Measurements from ENCODE around the gene GLB1L. TPM values are rescaled to one million over a fixed set of nuclear protein-coding genes. Genes with fewer than 3 reads are reported as not detected.

Gene GLB1L
- total RNA-seq, 1 donor from 2014 or later: 13.5 TPM

- no peak for DNase-seq (ENCODE audit: low spot score)
Observed at GRCh38 chr2:219228041-219228910, 17.0 kb downstream of the GLB1L start.

DNA sequence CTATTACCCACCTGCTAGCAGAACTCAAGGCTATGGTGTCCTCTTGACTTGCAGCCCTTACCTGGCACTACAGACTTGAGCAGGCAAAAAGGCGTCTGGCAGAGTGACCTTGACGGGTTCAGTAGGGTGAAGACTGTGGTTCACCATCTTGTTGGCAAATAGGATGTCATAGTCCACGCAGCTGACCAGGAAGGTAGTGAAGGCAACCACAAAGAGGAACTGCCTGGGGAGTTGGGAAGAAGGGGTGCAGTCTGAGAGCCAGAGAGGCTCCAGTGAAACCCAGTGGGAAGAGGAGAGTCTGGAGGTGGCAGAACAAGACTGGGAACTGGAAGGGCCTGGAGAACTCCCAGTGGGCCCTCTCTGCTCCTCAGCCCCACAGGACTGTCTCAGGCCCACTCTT lies 19.9 kb downstream of the GLB1L start:
- DNase-seq (ENCODE audit: low spot score): no peak

- DNase-seq (ENCODE audit: low spot score): no peak
Observed at GRCh38 chr2:219223831-219224610, 21.2 kb downstream of the GLB1L start.

GRCh38 chr2:219221957-219222518 lies 23.2 kb downstream of the GLB1L start:
- DNase-seq (ENCODE audit: low spot score): no peak

DNA sequence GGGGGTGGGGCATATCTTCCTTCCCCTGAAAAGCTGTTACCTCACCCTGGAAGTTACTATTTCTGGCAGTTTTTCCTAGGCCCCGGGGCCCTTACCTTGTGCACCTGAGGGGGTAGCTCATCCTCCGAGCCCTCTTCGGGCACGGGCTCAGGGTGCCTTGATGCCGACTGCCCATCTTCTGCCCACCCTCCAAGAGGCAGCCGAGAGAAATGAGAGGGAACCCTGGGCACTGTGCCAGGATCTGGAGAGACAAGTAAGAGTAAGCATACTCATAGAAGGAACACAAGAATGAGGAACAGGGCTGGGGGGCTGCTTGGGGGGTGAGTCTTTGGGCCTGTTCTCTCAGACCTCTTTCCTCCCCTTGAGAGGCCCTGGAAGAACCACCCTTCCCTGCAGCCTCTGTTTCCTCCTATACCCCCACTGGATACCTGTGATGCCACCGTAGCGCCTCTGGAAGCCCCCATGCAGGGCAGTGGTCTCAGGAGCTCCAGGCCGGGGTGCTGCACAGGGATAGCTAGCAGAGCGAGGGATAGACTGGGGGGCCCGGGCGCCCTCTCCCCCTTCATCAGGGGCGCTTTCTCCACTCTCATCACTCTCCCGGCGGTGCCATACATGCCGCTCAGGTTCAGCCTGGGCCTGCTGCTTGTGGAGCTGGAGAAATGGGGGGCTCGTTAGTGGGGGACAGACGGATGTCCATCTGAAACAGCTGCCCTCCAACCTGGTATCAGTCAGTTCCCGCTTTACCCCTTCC lies 24.4 kb downstream of the GLB1L start:
- no peak for DNase-seq (ENCODE audit: low spot score)

- no peak for DNase-seq (ENCODE audit: low spot score)
Observed at GRCh38 chr2:219219784-219220532, 25.3 kb downstream of the GLB1L start.

GRCh38 chr2:219218732-219219701 lies 26.2 kb downstream of the GLB1L start, which contains the start of gene ABCB6:
Gene ABCB6 (minus strand): TSS chr2:219218958. CDS start chr2:219218673, 285 bp downstream.
- peak; percentile 97 for DNase-seq (ENCODE audit: low spot score)

DNA sequence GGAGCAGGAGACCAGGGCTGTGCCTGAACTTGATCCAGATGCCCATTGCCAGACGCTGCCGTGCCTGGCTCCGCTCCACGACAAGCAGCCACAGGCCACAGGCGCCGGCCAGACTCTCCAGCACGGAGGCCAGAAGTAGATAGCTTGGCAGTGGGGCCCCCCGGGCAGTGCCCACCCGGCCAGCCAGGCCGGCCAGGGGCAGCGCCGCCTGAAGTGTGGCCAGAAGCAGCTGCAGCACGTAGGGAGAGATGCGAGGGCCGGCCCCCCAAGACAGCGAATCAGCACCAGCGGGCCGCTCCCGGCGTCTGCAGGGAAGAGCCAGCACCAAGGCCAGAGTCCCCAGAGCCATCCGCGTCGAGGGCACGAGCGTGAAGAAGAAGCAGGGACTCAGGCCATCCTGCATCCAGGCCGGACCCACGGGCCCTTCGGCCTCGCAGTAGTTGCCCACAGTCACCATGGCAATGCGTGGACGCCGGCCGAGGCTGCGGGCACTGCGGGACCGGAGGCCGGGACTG lies 27.0 kb downstream of the GLB1L start:
- peak; percentile 91 for DNase-seq (ENCODE audit: low spot score)

- DNase-seq (ENCODE audit: low spot score): no peak
Observed at GRCh38 chr2:219216535-219216915, 28.7 kb downstream of the GLB1L start.

DNA sequence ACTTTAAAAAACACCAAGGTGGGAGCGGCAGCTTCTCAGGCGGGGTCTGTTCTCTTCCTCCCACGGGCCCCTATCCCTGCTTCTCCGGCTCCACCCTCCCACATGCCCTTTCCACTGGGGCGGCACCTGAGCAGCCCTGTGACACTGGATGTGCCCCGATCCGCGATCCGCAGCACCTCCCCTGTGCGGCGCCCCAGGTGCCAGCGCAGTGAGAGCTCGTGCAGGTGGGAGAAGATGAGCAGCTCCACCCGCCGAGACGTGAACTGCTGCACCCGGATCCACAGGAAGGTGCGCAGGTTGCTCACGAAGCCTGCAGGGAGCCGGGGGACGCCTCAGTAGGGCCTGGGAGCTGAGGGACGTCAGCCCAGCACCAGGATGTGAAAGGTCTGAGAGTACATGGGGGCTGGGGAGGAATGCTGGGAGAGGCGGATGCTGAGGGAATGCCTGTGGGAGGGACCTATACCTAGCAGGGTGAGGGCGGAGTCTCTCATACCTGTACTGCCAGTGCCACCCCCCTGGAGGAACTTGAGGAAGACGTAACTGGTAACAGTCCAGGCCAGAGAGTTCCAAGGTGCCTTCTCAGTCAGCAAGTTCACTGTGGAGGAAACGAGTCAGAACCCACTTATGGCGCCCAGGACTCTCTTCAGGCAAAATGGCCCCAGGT lies 29.2 kb downstream of the GLB1L start:
- DNase-seq (ENCODE audit: low spot score): no peak

GRCh38 chr2:219214786-219215185 lies 30.5 kb downstream of the GLB1L start:
- no peak for DNase-seq (ENCODE audit: low spot score)

GRCh38 chr2:219214141-219214540 lies 31.1 kb downstream of the GLB1L start:
- no peak for DNase-seq (ENCODE audit: low spot score)

- DNase-seq (ENCODE audit: low spot score): no peak
Observed at GRCh38 chr2:219213486-219214071, 31.7 kb downstream of the GLB1L start.

GRCh38 chr2:219213026-219213415 lies 32.2 kb downstream of the GLB1L start:
- no peak for DNase-seq (ENCODE audit: low spot score)

DNA sequence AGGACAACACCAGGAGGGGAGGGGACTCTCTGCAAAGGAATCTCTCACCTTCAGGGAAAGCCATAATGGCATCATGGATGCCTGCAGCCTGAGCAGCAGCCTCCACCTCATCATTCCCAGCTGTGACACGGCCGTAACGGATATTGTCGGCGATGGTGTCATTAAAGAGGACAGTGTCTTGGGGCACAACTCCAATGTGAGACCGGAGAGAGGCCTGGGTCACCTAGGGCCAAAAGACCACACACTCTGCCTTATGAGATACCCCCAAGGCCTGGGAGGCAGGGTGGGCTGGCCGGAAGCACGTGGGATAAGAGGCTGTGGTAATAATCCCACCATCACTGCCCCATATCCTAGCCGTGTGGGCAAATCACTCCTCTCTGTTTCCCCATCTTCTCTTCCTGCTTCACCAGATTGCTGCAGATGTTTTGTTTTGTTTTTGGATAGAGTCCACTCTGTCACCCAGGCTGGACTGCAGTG lies 34.3 kb downstream of the GLB1L start:
- no peak for DNase-seq (ENCODE audit: low spot score)

- DNase-seq (ENCODE audit: low spot score): no peak
Observed at GRCh38 chr2:219210196-219210885, 34.9 kb downstream of the GLB1L start.
